Peyer's patch (tissue), 4 donors: ENCODE data around the gene PAFAH1B2. TPM values are rescaled to one million over a fixed set of nuclear protein-coding genes. Genes with fewer than 3 reads are reported as not detected.
A peak's percentile ranks its signal among the peaks of the same experiment; 100 is the strongest.

Experiments used
- DNase-seq, 3 donors: peaks; one replicate each; pipeline ENCODE4 v3.0.0-alpha.2; 2017 to 2019
- H3K27ac ChIP-seq, 4 donors: fragments of 200-600 bp; sonication (generic); one replicate each; pipeline ENCODE4 v1.5.1; 2016 to 2019
- H3K27me3 ChIP-seq, 2 donors: fragments of 200-600 bp; sonication (generic); one replicate each; pipeline ENCODE4 v1.5.1; 2019
- H3K36me3 ChIP-seq, 3 donors: fragments of 200-600 bp; sonication (generic); one replicate each; pipeline ENCODE4 v1.5.1; 2016 to 2019
- H3K4me1 ChIP-seq, 4 donors: fragments of 200-600 bp; sonication (generic); one replicate each; pipeline ENCODE4 v1.5.1; 2016 to 2019
- H3K4me3 ChIP-seq, 4 donors: fragments of 200-600 bp; sonication (generic); 1 replicate in 3 of 4; 2 replicates in 1 of 4; pipeline ENCODE4 v1.5.1; 2016 to 2019; ENCODE audit warnings: mild to moderate bottlenecking in 1 of 4
- H3K9me3 ChIP-seq, 4 donors: fragments of 200-600 bp; sonication (generic); one replicate each; pipeline ENCODE4 v1.5.1; 2016 to 2019; ENCODE audit warnings: mild to moderate bottlenecking in 1 of 4
- CTCF ChIP-seq, 6 experiments: fragments of 450-650 bp in 4 of 6; fragments of 200-600 bp in 2 of 6; sonication (generic) in 1 of 6; IDR thresholded peaks; one replicate each; pipeline ENCODE4 v1.5.1; 2017 to 2019; ENCODE audit warnings: antibody characterized with exemption in 6 of 6, mild to moderate bottlenecking in 3 of 6, moderate library complexity in 1 of 6
- POLR2A ChIP-seq, 2 donors: fragments of 450-650 bp; IDR thresholded peaks; one replicate each; pipeline ENCODE4 v1.5.1; 2017; ENCODE audit warnings: antibody characterized with exemption in 2 of 2, mild to moderate bottlenecking in 2 of 2, moderate library complexity in 2 of 2
- total RNA-seq, 4 donors: library from RNA; depleted of rRNA; stranded (reverse); fragments of >200 nt; gene quantifications; one replicate each; pipeline ENCODE4 v1.1.0, GENCODE V29; 2016

Gene PAFAH1B2
- total RNA-seq, 4 donors from 2014 or later = 45.4 to 96.2 (median 66.9) TPM

- Histone ChIP-seq H3K27ac (peak overlapping the region in 2 of 4 donors; percentile 61 to 66), H3K4me3 (no peak overlapping the region), H3K9me3 (no peaks in the 10 kb centered on the region), H3K36me3 (peaks cover 0 to 62% (median 0%) of the 10 kb centered on the region in 3 donors), H3K27me3 (no peaks in the 10 kb centered on the region), H3K4me1 (peaks cover 0 to 66% (median 10%) of the 10 kb centered on the region in 4 donors)
- DNase-seq = no peak
- no peak for TF ChIP-seq CTCF (IDR thresholded peaks at IDR 0.05)
- TF ChIP-seq POLR2A (IDR thresholded peaks at IDR 0.05) = no peak
Measured at GRCh38 chr11:117225553-117226170, 81.6 kb downstream of the PAFAH1B2 start.

Other genes with a start within 250 kb of the PAFAH1B2 start
- 10 to 100 TPM; 58.8 to 85.8 (median 59.8) TPM for gene SIK3, start 45.9 kb upstream of the PAFAH1B2 start, total RNA-seq
- gene SIDT2, start 34.5 kb downstream of the PAFAH1B2 start, total RNA-seq = 100 to 1,000 TPM in 3 of 4 donors, 10 to 100 TPM in 1; 69.3 to 201 (median 162) TPM
- gene TAGLN, start 55.1 kb downstream of the PAFAH1B2 start, total RNA-seq = 100 to 1,000 TPM; 110 to 361 (median 254) TPM
- 100 to 1,000 TPM; 136 to 244 (median 171) TPM for gene PCSK7, start 87.8 kb downstream of the PAFAH1B2 start, total RNA-seq
- 10 to 100 TPM; 10.2 to 32.2 (median 13.4) TPM for gene RNF214, start 88.4 kb downstream of the PAFAH1B2 start, total RNA-seq
- gene BACE1-AS, start 147.1 kb downstream of the PAFAH1B2 start, total RNA-seq = 1 to 10 TPM; 2.5 to 7.6 (median 6.3) TPM
- 10 to 100 TPM in 2 of 4 donors, 1 to 10 TPM in 2; 5.6 to 11.4 (median 8.9) TPM for gene BACE1, start 172.0 kb downstream of the PAFAH1B2 start, total RNA-seq
- gene CEP164, start 183.6 kb downstream of the PAFAH1B2 start, total RNA-seq = 10 to 100 TPM; 12.3 to 45.4 (median 27.2) TPM